ENCODE measurements around the gene MRPL42. TPM values are rescaled to one million over a fixed set of nuclear protein-coding genes. Genes with fewer than 3 reads are reported as not detected.
A peak's percentile ranks its signal among the peaks of the same experiment; 100 is the strongest.

MRPL42 gene
- polyA plus RNA-seq, 1 of the 3 experiments (the other 2 are of a cell fraction): 39.5 TPM

GRCh38 chr12:93536111-93536765 is 68.9 kb downstream of the MRPL42 start:
- DNase-seq: peak; percentile 19
- no peaks in the 10 kb centered on the region for H3K27me3 ChIP-seq (ENCODE audit: insufficient read depth)
- WGBS (ENCODE audit: low lambda C conversion rate): 79% methylated on average over 2 of the region's 2 CpGs
- H4K20me1 ChIP-seq (ENCODE audit: insufficient read depth): no peaks in the 10 kb centered on the region
- H3K9me2 ChIP-seq: no peaks in the 10 kb centered on the region
- peak overlapping the region in 1 of 2 experiments; percentile 24; a peak in 1 of 4 replicates for H3K27ac ChIP-seq (ENCODE audit: low read depth in 2 of 2, low read length in 1 of 2)
- CTCF ChIA-PET: interaction anchor here (1.0 to 3.9 kb wide), 4 partner anchors 14 to 566 kb away, joined by 3 to 25 read pairs (median 10); no protein-coding TSS in a partner anchor
- no peak overlapping the region for H2AFZ ChIP-seq (ENCODE audit: low read depth)
- H3K36me3 ChIP-seq (replicated peaks in 1 of 2; ENCODE audit: control insufficient read depth in 1 of 2, insufficient read depth in 2 of 2, low read length in 1 of 2): no peaks in the 10 kb centered on the region
- H3K9ac ChIP-seq: no peak overlapping the region
- H3K9me3 ChIP-seq: no peaks in the 10 kb centered on the region
- no peak for TF ChIP-seq YY1 (IDR thresholded peaks at IDR 0.05; ENCODE audit: low read depth)
- no peak for TF ChIP-seq MEF2A (IDR thresholded peaks at IDR 0.05; ENCODE audit: borderline replicate concordance, low read depth)
- no peak for TF ChIP-seq ELF1 (IDR thresholded peaks at IDR 0.05)
- no peak for TF ChIP-seq MXI1 (IDR thresholded peaks at IDR 0.05; ENCODE audit: low read depth, low read length)
- TF ChIP-seq SIN3A (IDR thresholded peaks at IDR 0.05; ENCODE audit: borderline replicate concordance, low read depth, low read length): no peak
- H3K79me2 ChIP-seq (ENCODE audit: insufficient read depth): no peaks in the 10 kb centered on the region
- H3F3A ChIP-seq (replicated peaks; ENCODE audit: insufficient read depth): peaks cover 4% of the 10 kb centered on the region
- H3K4me1 ChIP-seq (ENCODE audit: control insufficient read depth in 1 of 2, insufficient read depth in 2 of 2, low read depth in 1 of 2, low read length in 1 of 2): peaks cover 5 to 13% of the 10 kb centered on the region in 2 experiments; a peak in 3 of 4 replicates
- POLR2A ChIA-PET: no interaction called here
- H3K4me3 ChIP-seq (ENCODE audit: low read depth in 2 of 2, low read length in 1 of 2): no peak overlapping the region
- H3K4me2 ChIP-seq: no peak overlapping the region

GRCh38 chr12:93536766-93537488 is 69.6 kb downstream of the MRPL42 start:
- H3K9me3 ChIP-seq: no peaks in the 10 kb centered on the region
- H3K27ac ChIP-seq (ENCODE audit: low read depth in 2 of 2, low read length in 1 of 2): peak overlapping the region in 1 of 2 experiments; percentile 24; a peak in 1 of 4 replicates
- WGBS (ENCODE audit: low lambda C conversion rate): 53% methylated on average over 5 of the region's 5 CpGs
- TF ChIP-seq USF1 (IDR thresholded peaks at IDR 0.05; ENCODE audit: borderline replicate concordance, low read depth) (no peak), IRF3 (IDR thresholded peaks at IDR 0.05; ENCODE audit: low read depth, low read length) (no peak), RCOR1 (IDR thresholded peaks at IDR 0.05; ENCODE audit: low read length) (no peak), TAF1 (IDR thresholded peaks at IDR 0.05; ENCODE audit: borderline replicate concordance, low read depth, low read length) (no peak), ZBTB33 (IDR thresholded peaks at IDR 0.05; ENCODE audit: borderline replicate concordance, low read depth) (no peak), ELF1 (IDR thresholded peaks at IDR 0.05) (no peak), FOXJ3 (CRISPR knock-in tag; IDR thresholded peaks at IDR 0.05) (no peak), RXRA (IDR thresholded peaks at IDR 0.05; ENCODE audit: borderline replicate concordance, low read depth) (no peak), CHD2 (IDR thresholded peaks at IDR 0.05; ENCODE audit: low read length, partially characterized antibody) (no peak), FOXM1 (IDR thresholded peaks at IDR 0.05; ENCODE audit: low read depth) (no peak), MEF2A (IDR thresholded peaks at IDR 0.05; ENCODE audit: borderline replicate concordance, low read depth) (no peak), REST (IDR thresholded peaks at IDR 0.05; ENCODE audit: low read depth, low read length) (no peak), GATA2 (CRISPR knock-in tag; IDR thresholded peaks at IDR 0.05) (no peak)
- CTCF ChIA-PET: interaction anchor here (1.0 to 3.9 kb wide), 6 partner anchors 14 to 597 kb away, joined by 3 to 25 read pairs (median 4); no protein-coding TSS in a partner anchor
- no peak overlapping the region for H3K4me3 ChIP-seq (ENCODE audit: low read depth in 2 of 2, low read length in 1 of 2)
- no peaks in the 10 kb centered on the region for H4K20me1 ChIP-seq (ENCODE audit: insufficient read depth)
- H3K4me1 ChIP-seq (ENCODE audit: control insufficient read depth in 1 of 2, insufficient read depth in 2 of 2, low read depth in 1 of 2, low read length in 1 of 2): peaks cover 5 to 13% of the 10 kb centered on the region in 2 experiments; a peak in 3 of 4 replicates
- H3F3A ChIP-seq (replicated peaks; ENCODE audit: insufficient read depth): peaks cover 4% of the 10 kb centered on the region
- H3K9me2 ChIP-seq: no peaks in the 10 kb centered on the region
- H3K27me3 ChIP-seq (ENCODE audit: insufficient read depth): no peaks in the 10 kb centered on the region
- no peak overlapping the region for H3K9ac ChIP-seq
- H2AFZ ChIP-seq (ENCODE audit: low read depth): no peak overlapping the region
- POLR2A ChIA-PET: interaction anchor here (0.8 kb wide), 1 partner anchor 565 kb away, joined by 3 read pairs; no protein-coding TSS in a partner anchor
- H3K4me2 ChIP-seq: no peak overlapping the region
- no peaks in the 10 kb centered on the region for H3K79me2 ChIP-seq (ENCODE audit: insufficient read depth)
- peak; percentile 15 for DNase-seq
- H3K36me3 ChIP-seq (replicated peaks in 1 of 2; ENCODE audit: control insufficient read depth in 1 of 2, insufficient read depth in 2 of 2, low read length in 1 of 2): no peaks in the 10 kb centered on the region

Data from SK-N-SH (cell line).